ENCODE measurements around the gene TSPEAR.

TSPEAR gene

DNA sequence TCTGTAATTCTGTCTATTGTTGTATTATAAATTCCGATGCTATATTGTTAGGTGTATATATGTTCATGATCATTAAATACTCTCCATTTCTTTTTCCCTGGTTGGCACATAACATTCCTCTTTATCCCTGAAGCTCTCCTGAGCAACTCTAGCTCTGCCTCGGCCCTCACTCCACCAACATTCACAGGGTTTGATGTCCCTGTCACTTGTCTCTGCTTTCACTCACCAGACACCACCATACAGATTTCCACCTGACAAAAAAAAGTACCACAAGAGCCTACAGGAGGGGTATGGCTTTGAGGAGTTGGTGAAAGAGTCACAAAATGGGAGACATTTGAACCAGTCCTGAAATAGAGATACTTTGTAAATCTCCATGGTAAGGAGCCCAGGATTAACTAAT is 8.8 kb upstream of the TSPEAR start:
- DNase-seq (ENCODE audit: low read depth), result no peak

DNA sequence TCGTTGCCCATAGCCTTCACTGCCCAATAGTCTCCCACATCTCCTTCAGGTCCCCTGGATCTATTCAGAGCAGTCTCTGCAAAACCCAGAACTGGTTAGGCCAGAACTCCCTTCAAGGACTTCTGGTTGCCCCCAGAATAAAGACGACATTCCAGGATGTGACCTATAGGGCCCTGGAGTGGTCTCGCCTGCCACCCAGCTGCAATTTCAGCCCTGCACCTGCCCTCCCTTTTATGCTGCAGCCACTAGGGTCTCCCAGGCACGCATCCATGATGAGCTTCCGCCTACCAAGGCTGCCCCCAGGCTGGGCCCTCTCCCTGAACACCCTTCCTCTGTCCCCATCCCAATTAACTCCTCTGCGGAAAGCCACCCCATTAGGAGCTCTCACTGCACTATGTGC is 7.2 kb upstream of the TSPEAR start:
- DNase-seq (ENCODE audit: low read depth), result no peak

DNA sequence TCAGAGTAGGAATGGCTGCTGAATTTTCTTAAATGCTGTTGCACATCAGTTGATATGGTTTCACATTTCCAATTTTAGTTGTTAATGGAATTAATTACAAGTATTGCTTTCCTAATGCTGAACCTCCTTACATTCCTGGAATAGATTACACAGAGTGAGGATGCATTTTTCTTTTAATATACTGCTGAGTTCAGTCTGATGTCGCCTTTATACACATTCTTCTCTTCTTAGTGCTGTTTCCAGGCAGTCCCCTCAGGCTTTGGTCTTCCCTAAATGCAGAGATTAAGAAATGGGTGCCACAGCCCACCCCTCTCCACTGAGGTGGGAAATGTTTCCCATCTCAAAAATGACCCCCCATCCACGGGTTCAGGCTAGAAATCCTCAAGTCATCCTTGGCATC is 6.7 kb upstream of the TSPEAR start:
- DNase-seq (ENCODE audit: low read depth), result no peak

DNA sequence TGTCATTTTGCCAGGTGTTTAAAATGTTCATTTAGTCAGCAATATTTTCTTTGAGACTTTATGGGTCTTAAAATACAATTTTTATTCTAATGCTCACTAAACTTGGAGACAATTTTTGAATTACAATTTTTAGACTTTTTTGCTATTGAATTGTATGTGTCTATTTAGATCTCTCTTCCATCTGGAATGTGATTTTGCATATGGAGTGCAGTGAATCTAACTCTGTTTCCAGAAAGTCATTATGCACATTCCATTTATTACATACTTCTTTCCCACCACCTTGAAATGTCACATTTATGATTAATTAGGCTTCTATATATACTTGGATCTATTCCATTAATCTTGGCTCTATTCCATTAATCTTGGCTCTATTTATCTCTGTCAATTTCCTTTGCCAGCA is 5.6 kb upstream of the TSPEAR start:
- no peak for DNase-seq (ENCODE audit: low read depth)

DNA sequence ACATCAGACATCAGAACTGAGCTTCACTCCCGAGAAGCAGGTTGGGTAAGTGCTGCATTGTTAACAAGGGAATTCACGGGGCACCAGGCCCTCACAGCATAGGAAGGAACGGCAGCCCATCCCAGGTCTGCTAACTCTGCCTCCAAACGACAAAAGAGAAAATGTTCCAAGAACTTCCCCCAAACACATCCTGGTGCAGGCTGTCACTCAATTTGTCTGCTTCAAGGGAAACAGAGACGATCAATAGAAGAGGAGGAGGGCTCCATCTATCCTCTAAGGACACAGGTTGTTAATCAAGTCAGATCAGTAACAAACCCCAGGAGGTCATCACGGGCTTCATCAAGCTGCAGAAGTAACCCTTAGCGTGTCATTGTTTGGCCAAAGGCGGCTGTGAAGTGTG is 3.5 kb upstream of the TSPEAR start:
- no peak for DNase-seq (ENCODE audit: low read depth)

DNA sequence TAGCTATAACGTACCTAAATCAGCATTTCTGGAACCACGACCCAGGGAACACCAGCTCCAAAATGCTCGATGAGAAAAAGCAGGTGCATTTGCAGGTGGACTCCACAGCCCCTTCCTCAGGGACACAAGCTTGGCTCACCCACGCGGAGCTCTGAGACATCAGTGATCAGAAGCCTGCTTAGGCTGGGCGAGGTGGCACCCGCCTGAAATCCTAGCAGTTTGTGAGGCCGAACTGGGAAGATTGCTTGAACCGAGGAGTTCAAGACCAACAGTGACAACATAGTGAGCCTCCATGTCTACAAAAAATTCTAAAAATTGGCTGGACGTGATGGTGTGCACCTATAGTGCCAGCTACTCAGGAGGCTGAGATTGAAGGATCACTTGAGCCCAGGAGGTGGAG is 2.5 kb upstream of the TSPEAR start:
- no peak for DNase-seq (ENCODE audit: low read depth)

DNA sequence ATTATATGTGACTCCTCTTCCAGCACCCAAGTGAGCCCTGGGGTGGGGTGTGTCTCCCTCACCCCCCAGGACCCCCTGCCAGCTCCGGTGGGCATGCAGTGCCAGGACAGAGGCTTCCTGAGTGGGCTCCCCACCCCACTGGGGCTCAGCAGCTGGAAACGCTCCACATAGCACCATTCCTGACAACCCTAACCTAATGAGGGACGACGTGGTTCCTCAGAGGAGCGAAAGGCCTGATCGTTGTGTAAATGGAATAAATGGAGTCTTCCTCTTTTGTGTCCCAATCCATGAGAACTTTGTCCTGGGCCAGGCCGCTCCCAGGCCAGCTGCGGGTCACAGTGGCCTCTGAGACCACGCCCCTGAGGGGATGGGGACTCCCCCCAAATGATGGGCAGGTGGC is 1.8 kb upstream of the TSPEAR start:
- DNase-seq (ENCODE audit: low read depth), result no peak

DNA sequence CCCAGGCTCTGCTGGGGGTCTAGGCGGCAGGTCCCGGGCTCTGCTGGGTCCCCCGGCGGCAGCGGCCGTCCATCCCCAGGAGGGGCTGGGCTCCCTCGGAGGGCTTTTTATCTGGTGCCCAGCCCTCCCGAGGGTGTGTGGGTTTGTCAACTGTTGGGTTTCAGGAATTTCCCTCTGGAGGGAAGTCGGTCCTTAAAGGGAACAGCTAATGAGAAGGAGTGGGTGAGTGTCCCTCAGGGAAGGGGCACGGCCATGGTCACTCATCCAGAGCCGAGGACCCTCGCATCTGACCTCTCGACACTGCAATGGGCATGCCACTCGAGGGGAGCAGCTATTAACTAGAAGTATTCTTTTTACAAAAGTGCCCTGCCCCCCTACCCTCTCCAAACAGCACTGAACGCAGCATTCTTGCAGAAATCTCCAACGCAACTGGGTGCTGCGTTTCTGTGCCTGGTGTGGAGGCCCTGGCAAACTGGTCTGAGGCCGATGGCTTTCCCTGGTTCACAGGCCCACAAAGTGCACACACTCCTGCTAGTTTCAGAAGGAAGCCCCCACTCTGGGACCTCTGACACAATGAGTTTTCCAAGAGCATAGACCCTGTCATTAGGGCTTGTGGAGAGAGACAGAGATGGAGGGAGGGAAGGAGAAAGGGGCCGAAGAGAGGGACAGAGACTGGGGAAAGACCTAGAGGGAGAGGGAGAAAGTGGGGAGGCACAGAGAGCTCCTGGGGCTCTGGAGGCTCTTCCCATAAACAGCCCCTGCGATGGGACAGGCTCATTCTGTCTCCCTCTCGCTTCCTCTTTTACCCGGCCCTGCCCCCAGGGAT is 1.0 kb upstream of the TSPEAR start:
- DNase-seq (ENCODE audit: low read depth), result no peak

DNA sequence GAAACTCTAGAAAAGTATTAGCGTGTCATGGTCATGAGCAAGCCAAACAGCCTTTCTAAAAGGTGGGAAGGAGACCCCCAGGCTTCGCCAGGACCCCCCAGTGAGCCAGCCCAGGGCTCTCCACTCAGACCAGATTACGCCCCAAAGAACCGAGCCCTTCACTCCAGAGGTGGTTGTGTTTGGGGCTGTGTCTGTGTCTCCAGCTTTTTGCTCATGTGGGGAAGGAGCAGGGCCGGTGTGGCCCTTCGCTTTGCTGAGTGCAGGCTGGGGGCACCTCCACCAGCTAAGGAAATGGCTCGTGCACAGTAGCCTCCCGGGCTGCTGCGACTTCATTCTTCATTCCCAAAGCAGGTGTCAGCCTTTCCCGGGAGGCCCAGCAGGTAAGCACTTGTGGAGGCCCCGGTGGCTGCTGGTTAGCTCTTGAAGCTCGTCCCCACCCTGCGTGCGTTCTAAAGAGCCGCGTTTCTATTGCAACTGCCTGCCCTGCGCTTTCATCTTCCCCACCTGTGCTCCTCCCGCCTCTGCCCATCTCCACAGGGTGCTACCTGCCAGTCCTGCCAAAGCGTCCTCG is 531 bp downstream of the TSPEAR start:
- no peak for DNase-seq (ENCODE audit: low read depth)

DNA sequence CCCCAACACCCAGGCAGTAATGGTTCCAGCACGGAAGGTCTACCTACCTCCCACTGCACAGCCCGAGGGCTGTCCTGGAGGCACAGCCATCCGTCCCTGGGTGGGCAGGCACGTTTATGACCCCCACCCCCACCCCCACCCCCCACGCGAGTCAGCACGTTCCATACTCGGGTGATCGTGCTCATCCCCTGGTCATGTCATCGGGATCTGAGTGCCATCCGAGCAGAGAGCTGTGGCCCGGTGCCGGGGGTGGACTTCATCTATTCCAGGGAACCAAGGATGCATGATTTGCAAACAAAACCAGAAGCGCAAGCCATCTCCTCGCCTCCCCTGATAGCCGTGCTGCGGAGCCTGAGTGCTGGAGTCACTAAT is 1.1 kb downstream of the TSPEAR start:
- no peak for DNase-seq (ENCODE audit: low read depth)

DNA sequence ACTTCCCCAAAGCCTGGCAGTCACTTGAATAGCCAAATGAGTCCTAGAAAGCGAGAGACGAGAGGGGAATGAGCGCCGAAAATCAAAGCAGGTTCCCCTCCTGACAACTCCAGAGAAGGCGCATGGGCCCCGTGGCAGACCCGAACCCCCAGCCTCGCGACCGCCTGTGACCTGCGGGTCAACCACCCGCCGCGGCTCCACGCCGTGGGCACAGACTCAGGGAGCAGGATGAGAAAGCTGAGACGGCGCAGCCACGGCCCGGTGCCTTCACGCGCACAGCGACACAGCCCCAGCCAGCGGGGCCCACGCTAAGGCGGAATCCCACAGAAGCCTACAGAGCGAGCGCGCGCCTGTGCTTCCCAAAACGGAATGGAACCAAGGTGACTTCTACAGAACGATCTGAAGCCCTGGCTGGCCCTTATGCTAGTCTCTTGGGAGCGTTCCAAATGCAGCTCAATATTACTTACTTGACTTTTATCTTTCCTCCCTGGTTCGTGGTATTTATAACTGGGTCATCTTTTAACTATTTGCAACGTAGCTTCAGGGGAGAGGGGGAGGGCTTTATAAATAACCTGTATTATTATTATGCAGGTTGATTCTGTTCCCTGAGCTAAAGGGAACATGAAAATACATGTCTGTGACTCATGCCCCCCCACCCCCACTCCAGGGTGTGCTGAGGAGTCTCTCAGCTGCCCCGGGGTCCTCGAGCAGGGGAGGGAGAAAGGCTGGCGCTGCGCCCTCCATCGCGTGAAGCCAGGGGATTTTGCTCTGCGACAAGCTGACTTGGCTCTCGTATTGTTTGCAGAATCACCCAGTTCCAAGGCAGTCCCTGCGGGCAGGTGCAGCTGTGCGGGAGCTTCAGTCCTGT is 1.7 kb downstream of the TSPEAR start:
- no peak for DNase-seq (ENCODE audit: low read depth)

DNA sequence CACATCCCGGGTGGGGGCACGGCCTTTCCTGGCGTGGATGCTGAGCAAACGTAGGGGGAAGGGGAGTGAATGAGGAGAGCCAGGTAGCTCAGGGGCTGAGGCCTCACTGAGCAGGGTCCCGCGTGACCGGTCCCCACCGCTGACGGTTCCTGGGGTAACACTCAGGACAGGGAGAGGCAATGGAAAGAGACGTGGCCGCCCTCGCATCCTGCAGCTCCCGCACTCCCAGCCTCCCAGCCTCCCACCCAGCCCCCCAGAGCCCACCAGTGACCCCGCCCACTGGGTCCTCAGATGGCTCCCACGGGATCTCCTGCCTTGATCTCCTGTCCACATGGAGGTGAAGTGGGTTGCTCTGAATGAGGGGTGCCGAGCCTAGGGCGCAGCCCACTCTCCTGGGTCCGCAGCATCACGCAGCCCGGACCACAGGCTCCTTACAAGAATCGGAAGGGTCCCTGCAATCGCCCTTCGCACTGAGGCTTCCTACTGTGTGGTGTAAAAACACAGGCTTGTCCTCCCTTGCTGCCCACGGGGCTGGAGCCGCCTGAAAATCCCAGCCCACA is 2.4 kb downstream of the TSPEAR start:
- DNase-seq (ENCODE audit: low read depth), result no peak

DNA sequence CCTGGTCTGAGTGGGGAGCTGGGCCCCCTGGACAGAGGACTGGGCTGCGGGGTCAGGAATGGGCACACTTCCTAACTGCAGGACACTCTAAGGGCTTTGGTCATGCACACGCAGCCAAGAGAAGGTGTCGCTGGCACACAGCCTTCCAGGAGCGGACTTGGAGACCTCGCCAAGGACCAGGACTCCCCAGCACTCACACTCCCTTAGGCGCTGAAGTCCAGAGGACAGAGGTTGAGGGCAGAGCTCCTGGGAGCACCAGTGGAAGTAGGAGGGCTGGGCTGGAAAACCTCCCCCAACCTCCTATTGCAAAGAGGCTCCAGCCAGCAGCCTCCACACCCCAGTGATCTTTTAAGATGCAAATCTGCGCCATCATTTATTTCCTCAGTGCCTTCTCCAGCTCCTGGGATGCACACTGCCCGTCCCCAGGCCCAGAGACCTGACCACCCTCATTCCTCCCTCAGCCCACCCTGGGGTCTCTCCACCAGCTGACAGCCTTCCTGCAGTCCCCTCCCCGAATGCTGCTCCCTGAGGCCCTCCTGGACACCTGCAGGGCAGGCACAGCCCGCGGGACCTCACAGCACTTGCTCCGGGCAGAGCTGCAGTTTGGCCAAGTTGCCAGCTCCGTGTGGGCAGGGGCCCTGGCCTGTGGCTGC is 3.0 kb downstream of the TSPEAR start:
- no peak for DNase-seq (ENCODE audit: low read depth)

DNA sequence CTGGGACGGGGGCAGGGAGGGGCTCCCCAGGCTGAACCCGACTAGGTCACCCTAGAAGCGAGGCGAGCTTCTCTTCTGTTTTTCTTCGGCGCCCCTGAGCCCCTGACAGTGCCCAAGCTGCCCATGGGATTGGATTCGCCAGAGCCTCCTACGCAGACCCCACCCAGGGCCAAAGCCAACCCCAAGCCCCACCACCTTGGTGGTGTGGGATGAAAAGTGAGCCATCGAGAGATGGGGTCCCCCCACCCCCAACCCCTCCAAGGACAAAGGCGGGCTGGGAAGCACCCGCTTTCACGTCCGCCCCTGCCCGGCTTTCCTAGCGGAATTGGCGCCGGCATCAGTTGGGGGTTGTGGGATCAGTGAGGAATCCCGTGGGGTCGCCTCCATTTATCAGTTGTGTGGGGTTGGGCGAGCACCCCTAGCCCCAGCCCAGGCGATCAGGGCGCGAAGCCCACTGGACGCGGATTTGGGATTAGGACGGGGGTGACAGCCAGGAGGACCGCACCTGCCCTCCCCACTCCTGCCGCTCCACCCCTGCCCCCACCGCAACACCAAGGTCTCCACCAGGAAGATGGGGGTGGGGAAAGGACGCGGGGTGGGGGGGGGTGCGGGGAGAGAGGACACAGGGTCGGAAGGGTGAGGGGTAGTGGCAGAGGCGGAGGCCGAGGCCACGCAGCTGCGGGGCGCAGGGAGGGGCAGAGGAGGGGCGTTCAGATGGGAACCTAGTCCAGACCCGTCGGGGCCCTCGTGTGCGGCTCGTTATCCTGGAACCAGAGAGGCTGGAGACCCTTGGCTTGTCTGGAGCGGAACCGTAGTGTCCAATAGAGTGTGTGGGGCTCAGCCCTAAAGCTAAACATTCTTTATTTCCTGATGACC is 4.4 kb downstream of the TSPEAR start:
- no peak for DNase-seq (ENCODE audit: low read depth)

DNA sequence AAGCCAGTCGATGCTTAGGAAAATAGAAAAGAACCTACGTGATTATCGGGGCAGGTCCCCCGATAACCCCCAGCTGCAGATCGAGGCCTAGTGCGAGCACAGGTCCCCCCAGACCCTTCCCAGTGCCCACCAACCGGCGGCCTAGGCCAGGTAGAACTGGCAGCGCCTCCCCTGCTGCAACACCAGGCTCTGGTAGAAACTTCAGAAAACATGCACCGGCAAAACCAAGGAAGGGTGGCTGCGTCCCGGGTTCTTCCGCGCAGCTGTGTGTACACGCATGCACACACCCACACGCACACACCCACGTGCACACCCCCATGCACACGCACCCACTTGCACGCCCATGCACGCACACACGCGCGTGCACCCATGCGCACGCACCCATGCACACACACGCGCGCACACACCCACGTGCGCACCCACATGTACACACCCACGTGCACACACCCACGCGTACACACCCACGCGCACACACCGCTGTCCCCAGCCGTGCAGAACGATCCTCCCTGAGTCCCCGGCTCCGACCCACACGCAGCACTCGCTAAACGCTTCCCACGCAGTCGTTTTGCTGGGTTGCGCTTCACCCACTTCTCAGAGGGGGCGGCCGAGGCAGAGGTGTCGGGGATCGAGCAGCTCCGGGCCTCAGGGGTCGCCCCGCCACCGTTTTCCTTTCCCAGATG is 5.2 kb downstream of the TSPEAR start:
- DNase-seq (ENCODE audit: low read depth), result no peak

DNA sequence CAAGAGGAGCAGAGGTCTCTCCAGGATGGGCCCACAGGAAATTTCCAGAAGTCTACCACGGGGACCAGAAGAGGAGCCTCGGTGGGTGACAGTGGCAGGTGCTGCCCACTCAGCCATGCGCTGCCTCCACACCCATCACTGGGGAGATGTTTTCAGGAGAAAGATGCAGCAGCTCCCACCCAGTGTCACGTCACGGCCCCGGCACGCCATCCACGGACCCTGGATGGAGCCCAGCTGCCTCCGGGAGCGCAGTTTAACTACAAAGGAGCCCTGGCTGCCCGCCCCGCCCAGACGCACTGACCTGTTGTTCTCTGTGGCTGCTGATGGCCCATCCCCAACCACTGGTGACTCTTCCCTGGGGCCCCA is 6.8 kb downstream of the TSPEAR start:
- no peak for DNase-seq (ENCODE audit: low read depth)

DNA sequence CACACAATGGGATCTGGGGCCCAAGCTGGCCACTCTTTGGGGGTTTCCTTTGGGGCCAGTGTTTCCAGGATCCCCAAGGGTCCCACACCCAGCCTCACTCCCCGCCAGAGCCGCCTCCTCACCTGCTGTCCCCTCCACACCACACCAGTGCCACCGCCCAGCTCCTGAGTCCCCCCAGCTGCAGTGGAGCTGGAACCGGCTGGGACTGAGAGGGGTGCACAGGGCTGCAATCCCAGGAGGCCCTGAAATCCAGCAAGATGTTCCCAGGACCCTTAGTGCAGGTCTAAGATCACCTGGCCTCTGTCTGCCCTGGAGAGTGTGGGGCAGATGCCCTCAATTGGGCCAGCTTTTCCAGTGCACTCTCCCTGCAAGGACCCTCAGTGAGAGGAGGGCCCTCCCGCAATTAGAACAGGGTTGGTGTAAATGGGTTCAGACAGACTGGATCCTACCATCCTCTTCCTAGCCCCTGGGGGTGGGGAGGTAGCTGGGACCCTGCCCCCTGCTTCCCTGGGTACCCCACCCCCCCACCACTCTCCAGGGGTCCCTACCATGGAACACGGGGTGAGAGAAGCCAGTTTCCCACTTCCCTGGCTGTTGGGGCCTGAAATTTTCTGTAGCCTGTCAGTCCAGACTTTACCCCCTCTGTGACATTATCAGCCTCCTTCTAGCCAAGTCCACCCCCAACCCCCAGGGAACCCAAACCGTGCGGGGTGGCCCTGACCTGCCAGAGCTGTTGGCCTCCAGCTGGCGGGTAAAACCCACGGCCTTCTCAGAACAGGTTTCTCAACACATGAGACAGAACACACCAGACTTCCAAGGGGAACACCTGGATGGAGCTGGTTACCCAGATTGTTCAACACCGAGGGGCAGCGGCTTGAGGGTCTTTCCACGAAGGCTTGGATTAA is 7.4 kb downstream of the TSPEAR start:
- no peak for DNase-seq (ENCODE audit: low read depth)

DNA sequence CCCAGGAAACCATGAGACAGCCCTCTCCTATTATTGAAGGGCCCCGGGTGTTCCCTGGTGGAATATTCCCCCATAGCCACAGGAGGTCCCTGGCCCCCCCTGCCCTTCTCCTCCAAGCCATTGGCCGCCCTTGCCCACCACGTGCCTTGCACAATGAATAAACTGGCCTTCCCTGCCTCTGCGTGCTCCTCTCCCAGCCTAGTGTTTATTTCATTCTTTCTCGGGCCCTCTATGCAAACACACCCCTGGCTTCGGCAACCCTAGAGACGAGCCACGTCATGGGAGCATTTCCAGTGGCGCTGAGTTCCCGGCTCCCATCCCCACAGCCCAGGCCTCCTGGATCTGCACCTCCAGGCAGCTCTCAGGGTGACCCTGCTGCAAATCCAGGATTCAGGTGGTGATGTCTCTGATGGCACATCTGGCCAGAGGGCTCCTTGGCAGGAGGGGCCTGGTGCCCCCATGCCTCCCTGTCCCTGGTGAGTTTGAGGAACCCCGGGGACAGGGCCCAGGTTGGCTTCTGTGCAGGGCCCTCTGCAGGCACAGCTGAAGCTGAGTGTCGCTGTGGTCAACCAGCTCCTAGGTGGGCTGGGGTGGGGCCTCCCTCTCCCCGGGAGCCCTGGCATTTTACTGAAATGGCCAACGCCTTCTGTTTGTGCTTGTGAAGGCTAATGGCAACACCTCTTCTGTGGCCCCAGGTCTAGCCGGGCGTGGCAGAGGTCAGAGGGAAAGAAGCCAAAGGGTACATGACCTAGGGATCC is 8.2 kb downstream of the TSPEAR start:
- DNase-seq (ENCODE audit: low read depth), result no peak

Data from activated T-cell treated with anti-CD3 and anti-CD28 coated beads for 24 hours (primary cell).